ENCODE results near the gene ZNF569. TPM values are rescaled to one million over a fixed set of nuclear protein-coding genes. Genes with fewer than 3 reads are reported as not detected.
"Not testable (repeated sequence)": the region's sequence is repeated elsewhere in the genome, so short reads cannot be mapped to it uniquely, and the experiment has no call there.

Gene ZNF569
- total RNA-seq, 4 donors from 2014 or later = 2.7 to 7.8 (median 4.6) TPM

- Histone ChIP-seq H3K4me1 (no peaks in the 10 kb centered on the region), H3K4me3 (no peak overlapping the region), H3K27ac (no peak overlapping the region), H3K36me3 (peaks cover 38% of the 10 kb centered on the region), H3K9me3 (peaks cover 82% of the 10 kb centered on the region), H3K27me3 (no peaks in the 10 kb centered on the region)
- TF ChIP-seq CTCF (IDR thresholded peaks at IDR 0.05) = no peak
- no peak for TF ChIP-seq EP300 (IDR thresholded peaks at IDR 0.05)
- TF ChIP-seq POLR2AphosphoS5 (IDR thresholded peaks at IDR 0.05) = no peak
- TF ChIP-seq POLR2A (IDR thresholded peaks at IDR 0.05) = no peak
- WGBS = 90% methylated on average over 1 of the region's 1 CpG
- DNase-seq (ENCODE audit: low spot score in 2 of 2) = no peak
These were observed 53.7 kb downstream of the ZNF569 start for GRCh38 chr19:37413313-37414084.

GRCh38 chr19:37412700-37413099, 54.5 kb downstream of the ZNF569 start:
- Histone ChIP-seq H3K4me1 (no peaks in the 10 kb centered on the region), H3K9me3 (peaks cover 83% of the 10 kb centered on the region), H3K36me3 (peaks cover 37% of the 10 kb centered on the region), H3K4me3 (no peak overlapping the region), H3K27me3 (no peaks in the 10 kb centered on the region), H3K27ac (no peak overlapping the region)
- DNase-seq (ENCODE audit: low spot score in 2 of 2) = no peak
- 97% methylated on average over 2 of the region's 2 CpGs for WGBS
- TF ChIP-seq POLR2AphosphoS5 (IDR thresholded peaks at IDR 0.05) (no peak), CTCF (IDR thresholded peaks at IDR 0.05) (no peak), EP300 (IDR thresholded peaks at IDR 0.05) (no peak), POLR2A (IDR thresholded peaks at IDR 0.05) (no peak)

GRCh38 chr19:37406140-37406846, 61.0 kb downstream of the ZNF569 start:
- not testable (repeated sequence) for H3K27me3 ChIP-seq; DNase-seq (ENCODE audit: low spot score in 2 of 2); H3K4me3 ChIP-seq; H3K4me1 ChIP-seq; H3K36me3 ChIP-seq; H3K27ac ChIP-seq
- peaks cover 70% of the 10 kb centered on the region for H3K9me3 ChIP-seq
- WGBS = 88% methylated on average over 6 of the region's 6 CpGs

- Histone ChIP-seq H3K36me3 (no peaks in the 10 kb centered on the region), H3K9me3 (peaks cover 67% of the 10 kb centered on the region), H3K27me3 (no peaks in the 10 kb centered on the region), H3K27ac (no peak overlapping the region), H3K4me3 (no peak overlapping the region), H3K4me1 (no peaks in the 10 kb centered on the region)
- 44% methylated on average over 22 of the region's 34 CpGs for WGBS
- TF ChIP-seq EP300 (IDR thresholded peaks at IDR 0.05) = no peak
- no peak for TF ChIP-seq POLR2A (IDR thresholded peaks at IDR 0.05)
- no peak for TF ChIP-seq POLR2AphosphoS5 (IDR thresholded peaks at IDR 0.05)
- TF ChIP-seq CTCF (IDR thresholded peaks at IDR 0.05) = no peak
- DNase-seq (ENCODE audit: low spot score in 2 of 2) = peak in 1 of 2 donors; percentile 55
These were observed 63.8 kb downstream of the ZNF569 start for GRCh38 chr19:37403403-37403802.

GRCh38 chr19:37401078-37401477, 66.2 kb downstream of the ZNF569 start:
- TF ChIP-seq POLR2A (IDR thresholded peaks at IDR 0.05) (no peak), CTCF (IDR thresholded peaks at IDR 0.05) (no peak), EP300 (IDR thresholded peaks at IDR 0.05) (no peak)
- Histone ChIP-seq H3K4me1 (no peaks in the 10 kb centered on the region), H3K27ac (no peak overlapping the region), H3K27me3 (no peaks in the 10 kb centered on the region), H3K4me3 (no peak overlapping the region), H3K9me3 (peaks cover 75% of the 10 kb centered on the region), H3K36me3 (no peaks in the 10 kb centered on the region)
- WGBS = 88% methylated on average over 1 of the region's 1 CpG
- DNase-seq (ENCODE audit: low spot score in 2 of 2) = no peak

- not testable (repeated sequence) for H3K4me1 ChIP-seq; H3K4me3 ChIP-seq; H3K27ac ChIP-seq; DNase-seq (ENCODE audit: low spot score in 2 of 2); H3K27me3 ChIP-seq
- H3K9me3 ChIP-seq = peaks cover 61% of the 10 kb centered on the region
- peaks cover 32% of the 10 kb centered on the region for H3K36me3 ChIP-seq
- 97% methylated on average over 6 of the region's 6 CpGs for WGBS
These were observed 75.8 kb downstream of the ZNF569 start for GRCh38 chr19:37391399-37391798.
